ENCODE data around the gene GPR156. TPM values are rescaled to one million over a fixed set of nuclear protein-coding genes. Genes with fewer than 3 reads are reported as not detected.

The GPR156 gene
- polyA plus RNA-seq, 1 donor (not counting 4 experiments of a cell fraction or from before 2014, with no cell fraction given) = 0.17 TPM

- Histone ChIP-seq H4K20me1 (ENCODE audit: control insufficient read depth, extremely low read depth, insufficient read depth, low read length) (no peaks in the 10 kb centered on the region), H3K27me3 (ENCODE audit: control insufficient read depth, extremely low read depth, insufficient read depth, low read length) (no peaks in the 10 kb centered on the region), H3K36me3 (ENCODE audit: control insufficient read depth in 2 of 2, extremely low read depth in 1 of 2, insufficient read depth in 2 of 2, low read length in 2 of 2) (no peaks in the 10 kb centered on the region), H2AFZ (ENCODE audit: control insufficient read depth, low read length) (no peak overlapping the region), H3K4me2 (ENCODE audit: control insufficient read depth, extremely low read depth, insufficient read depth, low read depth, low read length) (no peak overlapping the region), H3K9ac (ENCODE audit: control insufficient read depth, extremely low read depth, insufficient read depth, low read length) (no peak overlapping the region), H3K4me3 (ENCODE audit: control insufficient read depth in 2 of 3, extremely low read depth in 1 of 3, insufficient read depth in 2 of 3, low read depth in 1 of 3, low read length in 3 of 3) (no peak overlapping the region), H3K27ac (ENCODE audit: control insufficient read depth, insufficient read depth, low read length) (peak overlapping the region; percentile 37), H3K79me2 (ENCODE audit: control insufficient read depth, insufficient read depth, low read length) (no peaks in the 10 kb centered on the region), H3K4me1 (ENCODE audit: control insufficient read depth, extremely low read depth, insufficient read depth, low read length) (peaks cover 39% of the 10 kb centered on the region), H3K9me1 (ENCODE audit: control insufficient read depth, extremely low read depth, insufficient read depth, low read length) (no peaks in the 10 kb centered on the region), H3K9me3 (ENCODE audit: control insufficient read depth, low read depth, low read length) (no peaks in the 10 kb centered on the region)
- peak; percentile 13 for FAIRE-seq
- dilution Hi-C loops (cut with MboI; ENCODE audit: extremely low pct_ligation_motif_present, low sequenced_read_pairs) = no loop called here
- DNase-seq (ENCODE audit: low read depth, low spot score) = no peak
- TF ChIP-seq CTCF (optimal IDR thresholded peaks at IDR 0.05 in 1 of 3, IDR thresholded peaks at IDR 0.05 in 1 of 3, conservative IDR thresholded peaks at IDR 0.05 in 1 of 3; ENCODE audit: extremely low read depth in 1 of 3, insufficient read depth in 2 of 3, low read length in 3 of 3) = no peak
- TF ChIP-seq EZH2 (IDR thresholded peaks at IDR 0.05; ENCODE audit: low read length) = no peak
Observed at GRCh38 chr3:120172070-120172469, 113.0 kb downstream of the GPR156 start.

GRCh38 chr3:120171134-120171873 lies 113.7 kb downstream of the GPR156 start:
- Histone ChIP-seq H3K9ac (ENCODE audit: control insufficient read depth, extremely low read depth, insufficient read depth, low read length) (peak overlapping the region; percentile 43), H3K4me2 (ENCODE audit: control insufficient read depth, extremely low read depth, insufficient read depth, low read depth, low read length) (peak overlapping the region; percentile 62), H3K36me3 (ENCODE audit: control insufficient read depth in 2 of 2, extremely low read depth in 1 of 2, insufficient read depth in 2 of 2, low read length in 2 of 2) (no peaks in the 10 kb centered on the region)

More at GRCh38 chr3:120171134-120171873, 113.7 kb downstream of the GPR156 start:
- peak overlapping the region; percentile 85 for H3K27ac ChIP-seq (ENCODE audit: control insufficient read depth, insufficient read depth, low read length)
- no peaks in the 10 kb centered on the region for H3K9me3 ChIP-seq (ENCODE audit: control insufficient read depth, low read depth, low read length)
- peaks cover 31% of the 10 kb centered on the region for H3K4me1 ChIP-seq (ENCODE audit: control insufficient read depth, extremely low read depth, insufficient read depth, low read length)
- H3K27me3 ChIP-seq (ENCODE audit: control insufficient read depth, extremely low read depth, insufficient read depth, low read length) = no peaks in the 10 kb centered on the region
- no peak for DNase-seq (ENCODE audit: low read depth, low spot score)
- TF ChIP-seq EZH2 (IDR thresholded peaks at IDR 0.05; ENCODE audit: low read length) (no peak), CTCF (optimal IDR thresholded peaks at IDR 0.05 in 1 of 3, IDR thresholded peaks at IDR 0.05 in 1 of 3, conservative IDR thresholded peaks at IDR 0.05 in 1 of 3; ENCODE audit: extremely low read depth in 1 of 3, insufficient read depth in 2 of 3, low read length in 3 of 3) (no peak)
- dilution Hi-C loops (cut with MboI; ENCODE audit: extremely low pct_ligation_motif_present, low sequenced_read_pairs) = no loop called here
- no peak overlapping the region for H2AFZ ChIP-seq (ENCODE audit: control insufficient read depth, low read length)
- no peaks in the 10 kb centered on the region for H4K20me1 ChIP-seq (ENCODE audit: control insufficient read depth, extremely low read depth, insufficient read depth, low read length)
- no peaks in the 10 kb centered on the region for H3K9me1 ChIP-seq (ENCODE audit: control insufficient read depth, extremely low read depth, insufficient read depth, low read length)
- peak; percentile 51 for FAIRE-seq
- no peaks in the 10 kb centered on the region for H3K79me2 ChIP-seq (ENCODE audit: control insufficient read depth, insufficient read depth, low read length)
- no peak overlapping the region for H3K4me3 ChIP-seq (ENCODE audit: control insufficient read depth in 2 of 3, extremely low read depth in 1 of 3, insufficient read depth in 2 of 3, low read depth in 1 of 3, low read length in 3 of 3)

Data from keratinocyte (primary cell).